ENCODE data around the gene C1QL3.

- TF ChIP-seq, protein P1, sequence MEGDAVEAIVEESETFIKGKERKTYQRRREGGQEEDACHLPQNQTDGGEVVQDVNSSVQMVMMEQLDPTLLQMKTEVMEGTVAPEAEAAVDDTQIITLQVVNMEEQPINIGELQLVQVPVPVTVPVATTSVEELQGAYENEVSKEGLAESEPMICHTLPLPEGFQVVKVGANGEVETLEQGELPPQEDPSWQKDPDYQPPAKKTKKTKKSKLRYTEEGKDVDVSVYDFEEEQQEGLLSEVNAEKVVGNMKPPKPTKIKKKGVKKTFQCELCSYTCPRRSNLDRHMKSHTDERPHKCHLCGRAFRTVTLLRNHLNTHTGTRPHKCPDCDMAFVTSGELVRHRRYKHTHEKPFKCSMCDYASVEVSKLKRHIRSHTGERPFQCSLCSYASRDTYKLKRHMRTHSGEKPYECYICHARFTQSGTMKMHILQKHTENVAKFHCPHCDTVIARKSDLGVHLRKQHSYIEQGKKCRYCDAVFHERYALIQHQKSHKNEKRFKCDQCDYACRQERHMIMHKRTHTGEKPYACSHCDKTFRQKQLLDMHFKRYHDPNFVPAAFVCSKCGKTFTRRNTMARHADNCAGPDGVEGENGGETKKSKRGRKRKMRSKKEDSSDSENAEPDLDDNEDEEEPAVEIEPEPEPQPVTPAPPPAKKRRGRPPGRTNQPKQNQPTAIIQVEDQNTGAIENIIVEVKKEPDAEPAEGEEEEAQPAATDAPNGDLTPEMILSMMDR (conservative IDR thresholded peaks at IDR 0.05; ENCODE audit: low read depth, low read length): no peak
- no peak for TF ChIP-seq EZH2 (IDR thresholded peaks at IDR 0.05; ENCODE audit: borderline replicate concordance, low read depth, low read length, poor library complexity, severe bottlenecking)
Observed at GRCh38 chr10:16490511-16490910, 31.2 kb downstream of the C1QL3 start.

All from A673 (cell line).